Right lobe of liver (tissue), 4 donors: ENCODE results near the gene BLOC1S2.

ENCODE experiments used
- CTCF ChIP-seq, 4 donors: fragments of 200-600 bp in 3 of 4; fragments of 450-650 bp in 1 of 4; IDR thresholded peaks; one replicate each; pipeline versions ENCODE4 v1.5.1 to v1.8.0; 2016 to 2022; ENCODE audit warnings: antibody characterized with exemption in 4 of 4, mild to moderate bottlenecking in 2 of 4
- POLR2A ChIP-seq: fragments of 450-650 bp; IDR thresholded peaks from one replicate; pipeline ENCODE4 v1.6.1; 2017; ENCODE audit warnings: antibody characterized with exemption, mild to moderate bottlenecking
- donor health status: DM: no; HTN: no; CAD: no.
- donor health status: DM: no; HTN: no; CAD: no.
- donor health status: DM: no; HTN: yes; CAD: no.

DNA sequence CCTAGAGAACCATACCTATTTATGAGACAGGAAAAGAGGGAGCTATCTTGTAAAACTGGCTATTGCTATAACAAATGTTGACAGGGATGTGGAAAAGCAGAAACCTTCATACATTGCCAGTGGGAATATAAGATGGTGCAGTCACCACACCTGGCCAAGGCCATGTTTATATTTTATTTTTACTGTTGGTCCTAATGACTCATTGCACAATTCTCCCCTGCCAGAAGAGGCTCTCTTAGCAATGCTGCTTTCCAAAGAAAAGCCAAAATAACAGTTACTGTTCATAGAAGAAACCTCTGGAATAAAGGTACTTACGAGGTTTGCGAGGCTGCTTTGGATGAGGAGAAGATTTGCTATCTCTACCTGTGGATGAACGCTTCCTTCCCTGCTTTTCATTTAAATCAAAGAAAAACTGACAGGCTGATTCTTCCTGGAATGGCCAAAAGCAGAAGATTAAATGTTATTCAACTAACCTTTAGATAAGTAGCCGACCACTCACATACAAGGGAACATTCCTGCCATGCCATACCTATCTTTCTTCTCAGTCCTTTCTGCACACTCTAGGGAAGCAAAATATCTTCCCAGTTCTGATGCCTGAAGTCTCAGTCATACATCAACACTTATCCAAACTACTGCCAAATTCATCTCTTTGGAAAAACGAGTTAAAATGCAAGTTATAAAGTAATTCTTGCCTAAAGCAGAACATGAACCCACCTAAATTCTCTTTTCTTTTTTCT, 40.8 kb downstream of the BLOC1S2 start:
- no peak for TF ChIP-seq CTCF (IDR thresholded peaks at IDR 0.05)
- no peak for TF ChIP-seq POLR2A
